GM18519 (cell line): ENCODE measurements around the gene GRK6.

ENCODE experiments used
- ATAC-seq: cut with Tn5 transposase; IDR thresholded peaks from one replicate; pipeline ENCODE4 v1.9.1; 2021; ENCODE audit warnings: mild to moderate bottlenecking, moderate library complexity; ENCODE audit not compliant: unreplicated experiment, low FRiP score

The GRK6 gene

DNA sequence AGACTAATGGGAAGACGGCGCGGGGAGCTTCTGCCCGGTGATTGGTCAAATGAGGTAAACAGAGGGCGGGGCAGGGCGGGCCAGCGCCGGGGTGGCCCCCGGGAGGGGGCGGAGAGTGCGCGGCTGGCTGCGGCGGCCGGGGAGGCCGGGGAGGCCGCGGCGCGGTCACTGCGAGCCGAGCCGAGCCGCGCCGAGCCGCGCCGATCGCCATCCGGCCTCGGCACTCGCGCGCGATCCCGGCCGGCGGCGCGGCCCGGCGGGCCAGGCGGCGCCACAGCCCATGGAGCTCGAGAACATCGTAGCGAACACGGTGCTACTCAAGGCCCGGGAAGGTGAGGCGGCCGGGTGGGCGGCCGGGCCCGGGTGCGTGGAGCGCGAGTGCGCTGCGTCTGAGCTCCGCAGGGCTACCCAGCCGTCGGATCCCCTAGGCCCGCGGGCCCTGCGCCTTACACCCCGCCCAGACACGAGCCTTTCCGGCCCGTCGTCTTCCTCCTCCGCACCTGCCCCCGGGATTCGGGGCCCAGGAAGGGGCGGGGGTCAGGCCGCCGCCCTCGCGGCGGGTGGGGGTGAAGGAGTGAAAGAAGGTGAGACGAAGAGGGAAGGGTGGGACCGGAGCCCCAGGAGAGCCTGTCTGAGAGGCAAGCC lies at the start of gene GRK6:
TSS of gene GRK6 (plus strand) at position 111 of the 645 bp plus-strand sequence. CDS start at position 281, 170 bp downstream.
- ATAC-seq = peak; percentile 7

DNA sequence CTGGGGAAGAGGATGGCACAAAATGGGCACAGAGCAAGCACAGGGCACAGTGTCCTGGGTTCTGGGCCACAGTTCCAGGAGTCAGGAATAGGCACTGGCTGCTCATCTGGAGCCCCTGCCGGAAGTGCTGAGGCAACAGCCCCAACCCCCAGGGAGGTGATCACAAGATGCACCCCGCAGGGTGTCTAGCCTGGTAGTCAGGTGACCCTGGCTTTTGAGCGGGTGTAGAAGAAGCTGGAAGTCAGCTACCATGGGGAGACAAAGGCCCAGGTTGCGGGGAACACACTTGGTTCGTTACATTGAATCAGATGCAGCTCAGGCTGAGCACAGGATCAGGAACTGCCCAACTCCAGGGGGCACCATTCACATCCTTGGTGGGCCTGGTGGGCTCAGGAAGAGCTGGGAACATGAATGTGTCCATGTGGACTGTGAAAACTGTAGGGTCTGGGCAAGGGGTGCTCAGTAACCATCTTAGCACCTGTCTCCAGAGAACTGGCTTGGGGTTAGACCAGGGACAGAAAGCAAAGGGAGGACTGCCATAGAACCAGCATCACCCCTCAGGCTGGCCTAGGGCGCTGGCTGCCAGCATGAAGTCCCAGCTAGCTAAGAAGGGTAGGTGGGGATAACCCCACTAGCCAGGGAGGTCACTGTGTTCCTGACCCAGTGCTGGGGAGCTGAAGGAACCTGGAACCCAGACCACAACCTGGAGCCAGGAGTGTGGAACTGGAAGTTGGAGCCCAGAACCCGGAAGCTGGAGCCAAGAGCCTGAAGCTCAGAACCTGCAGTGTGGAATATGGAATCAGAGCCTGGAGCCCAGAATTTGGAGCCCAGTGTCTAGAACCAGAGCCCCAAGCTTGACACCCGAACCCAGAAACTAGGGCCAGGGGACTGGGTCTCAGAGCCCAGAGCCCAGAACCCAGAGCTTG lies 48.4 kb upstream of the GRK6 start:
- no peak for ATAC-seq

DNA sequence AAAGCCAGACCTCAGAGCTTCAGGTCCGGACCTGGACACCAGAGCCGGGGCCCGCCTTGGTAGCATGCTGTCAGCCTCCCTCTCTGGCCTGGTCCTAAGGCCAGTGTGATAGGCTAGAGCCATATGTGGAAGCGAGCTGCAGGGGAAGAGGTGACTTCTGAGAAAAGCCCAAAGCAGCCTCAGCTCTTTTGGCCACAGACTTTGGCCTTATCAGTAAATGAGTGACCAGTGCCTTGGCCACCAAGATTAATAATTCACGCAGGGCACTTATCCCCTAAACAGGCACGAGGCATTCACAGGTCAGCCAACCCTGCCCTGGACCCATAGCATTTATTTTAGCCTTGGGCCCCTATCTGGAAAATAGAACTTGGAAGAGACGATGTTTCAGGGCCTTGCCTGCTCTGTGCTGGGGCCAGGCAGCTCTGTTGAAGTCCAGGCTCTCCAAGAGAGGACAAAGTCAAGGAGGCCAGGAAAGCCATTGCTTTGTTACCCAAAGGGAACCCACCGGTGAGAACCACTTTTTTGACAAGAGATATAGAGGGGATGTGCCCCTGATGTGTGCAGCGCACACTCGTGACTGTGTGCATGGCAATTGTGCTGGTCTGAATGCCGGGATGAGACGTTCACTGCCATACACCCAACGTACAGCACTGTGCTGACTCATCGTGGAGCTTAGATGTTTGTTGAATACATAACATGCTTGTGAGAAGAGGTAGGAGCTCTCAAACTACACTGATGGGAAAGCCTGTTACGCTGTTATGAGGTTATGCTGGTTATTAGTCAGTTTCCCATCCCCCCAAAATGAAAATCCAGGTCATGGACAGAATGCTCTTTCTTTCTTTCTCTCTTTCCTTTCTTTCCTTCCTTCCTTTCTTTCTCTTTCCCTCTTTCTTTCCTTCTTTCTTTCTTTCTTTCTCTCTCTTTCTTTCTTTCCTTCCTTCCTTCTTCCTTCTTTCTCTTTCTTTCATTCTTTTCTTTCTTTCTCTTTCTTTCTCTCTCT lies 47.3 kb upstream of the GRK6 start:
- no peak for ATAC-seq

DNA sequence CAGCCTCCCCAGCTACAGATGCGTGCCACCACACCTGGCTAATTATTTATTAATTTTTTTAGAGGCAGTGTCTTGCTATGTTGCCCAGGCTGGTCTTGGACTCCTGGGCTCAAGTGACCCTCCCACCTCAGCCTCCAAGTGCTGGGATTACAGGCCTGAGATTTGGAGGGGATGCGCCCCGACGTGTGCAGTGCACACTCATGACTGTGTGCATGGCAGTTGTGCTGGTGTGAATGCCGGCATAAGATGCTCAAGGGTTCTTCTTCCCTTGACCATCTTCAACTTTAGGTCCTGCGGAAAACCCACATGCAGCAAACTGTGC lies 45.7 kb upstream of the GRK6 start:
- ATAC-seq = no peak

DNA sequence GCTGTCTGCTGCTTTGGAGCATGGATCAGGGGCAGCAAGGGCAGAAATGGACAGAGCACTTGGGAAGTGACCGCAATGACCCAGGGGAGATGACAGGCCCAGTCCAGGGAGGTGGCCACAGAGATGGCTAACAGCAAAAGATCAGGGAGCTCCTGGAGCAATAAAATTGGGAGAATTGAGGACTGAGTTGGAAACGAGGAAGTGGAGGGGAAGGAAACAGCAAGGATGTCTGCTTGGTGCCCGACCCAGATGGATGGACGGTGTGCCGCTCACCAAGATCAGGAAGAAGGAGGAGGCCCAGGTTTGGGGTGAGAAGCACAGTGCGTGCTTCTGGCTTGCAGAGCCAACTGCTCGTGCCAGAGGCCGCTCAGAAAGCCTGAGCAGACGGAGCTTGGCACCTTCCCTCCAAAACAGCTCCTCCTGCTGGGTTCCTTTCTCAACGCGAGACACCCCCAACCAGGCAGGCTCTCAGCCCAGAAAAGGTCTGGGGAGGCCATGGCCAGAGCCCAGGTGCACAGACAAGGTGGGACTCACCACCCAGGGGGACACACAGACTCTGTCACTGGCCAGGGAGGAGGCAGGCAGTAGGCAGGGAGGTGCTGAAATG lies 44.0 kb upstream of the GRK6 start:
- ATAC-seq = no peak

DNA sequence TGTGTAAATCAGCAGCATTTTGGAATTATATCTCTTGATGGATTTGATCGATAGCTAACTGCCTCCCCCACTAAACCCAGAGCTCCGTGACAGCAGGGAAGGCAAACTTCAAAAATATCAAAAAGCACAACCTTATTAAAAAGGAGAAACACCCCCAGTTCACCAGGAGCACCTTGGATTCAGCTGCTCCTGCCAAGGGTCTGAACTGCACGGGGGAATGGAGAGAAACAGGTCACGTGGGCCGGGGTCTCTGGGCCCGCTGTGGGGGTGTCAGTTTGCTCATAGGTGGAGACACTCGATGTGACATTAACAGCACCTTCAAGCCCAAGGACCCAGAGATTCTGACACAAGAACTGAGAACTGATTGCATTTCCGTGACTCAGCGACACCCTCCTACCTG lies 43.3 kb upstream of the GRK6 start:
- no peak for ATAC-seq

DNA sequence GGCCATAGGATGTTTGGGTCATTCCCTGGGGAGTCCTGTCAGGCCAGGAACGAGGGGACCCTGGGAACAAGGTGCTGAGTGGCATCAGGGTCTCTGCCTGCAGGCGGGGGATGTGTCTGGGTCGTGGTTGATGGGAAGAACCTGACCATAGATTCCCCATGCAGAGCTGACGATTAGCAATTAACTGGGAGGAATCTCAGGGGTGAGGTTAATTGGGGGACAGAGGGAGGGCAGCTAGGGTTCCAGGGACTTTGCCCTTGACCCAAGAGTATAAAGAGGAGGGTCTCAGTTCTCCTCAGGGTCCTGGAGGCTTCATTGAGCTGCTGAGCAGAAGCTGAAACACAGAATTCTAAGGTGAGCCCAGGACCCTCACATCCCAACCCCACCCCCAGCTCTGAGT lies 42.3 kb upstream of the GRK6 start, which contains the start of gene SLC34A1:
TSS of gene SLC34A1 (plus strand) at position 301 of the 400 bp plus-strand sequence. CDS start 1,308 bp downstream, outside the sequence.
- ATAC-seq = no peak

DNA sequence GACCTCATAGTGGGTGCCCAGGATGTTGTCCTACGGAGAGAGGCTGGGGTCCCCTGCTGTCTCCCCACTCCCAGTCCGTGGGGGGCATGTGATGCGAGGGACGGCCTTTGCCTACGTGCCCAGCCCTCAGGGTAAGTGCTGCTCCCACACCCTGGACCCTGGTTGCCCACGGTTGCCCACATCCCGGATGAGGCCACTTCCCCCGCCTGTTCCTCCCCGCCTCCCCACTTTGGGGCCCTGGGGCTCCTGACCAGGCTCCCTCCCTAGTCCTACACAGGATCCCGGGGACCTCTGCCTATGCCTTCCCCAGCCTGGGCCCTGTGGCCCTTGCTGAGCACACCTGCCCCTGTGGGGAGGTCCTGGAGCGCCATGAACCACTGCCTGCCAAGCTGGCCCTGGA lies 40.8 kb upstream of the GRK6 start:
- no peak for ATAC-seq

DNA sequence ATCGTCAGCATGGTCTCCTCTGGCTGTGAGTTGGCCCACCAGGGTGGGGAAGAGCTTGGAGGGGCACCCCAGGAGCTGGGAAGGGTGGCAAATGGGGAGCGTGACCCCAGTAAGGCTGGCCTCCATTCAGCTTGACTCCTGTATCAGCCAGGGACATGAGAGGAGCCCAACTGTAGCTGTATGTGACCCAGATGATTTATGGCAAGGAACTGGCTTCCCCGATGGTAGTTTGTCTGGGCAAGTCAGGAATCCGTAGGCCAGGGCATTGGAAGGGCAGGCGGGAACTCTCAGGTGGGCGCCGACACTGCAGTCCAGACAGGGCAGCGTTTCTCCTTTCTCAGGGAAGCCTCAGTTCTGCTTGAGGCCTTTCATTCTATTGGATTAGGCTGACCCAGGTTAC lies 39.9 kb upstream of the GRK6 start:
- ATAC-seq = no peak

DNA sequence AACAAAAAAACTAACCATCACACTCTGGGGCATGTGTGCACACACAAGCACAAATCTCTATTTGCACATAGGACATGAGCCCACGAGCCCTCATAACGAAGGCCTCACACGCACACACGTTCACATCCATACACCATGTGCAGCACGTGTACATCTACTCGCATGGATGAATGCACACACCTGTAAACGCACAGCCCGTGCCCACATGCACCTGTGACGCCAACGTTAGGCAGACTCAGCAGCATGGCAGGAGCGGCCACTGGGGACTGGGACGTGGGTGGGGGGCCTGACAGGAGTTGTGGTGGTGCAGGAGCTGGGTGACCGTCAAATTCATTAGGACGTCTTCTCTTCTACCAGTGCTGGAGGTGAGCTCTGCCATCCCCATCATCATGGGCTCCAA lies 39.1 kb upstream of the GRK6 start:
- ATAC-seq = no peak

DNA sequence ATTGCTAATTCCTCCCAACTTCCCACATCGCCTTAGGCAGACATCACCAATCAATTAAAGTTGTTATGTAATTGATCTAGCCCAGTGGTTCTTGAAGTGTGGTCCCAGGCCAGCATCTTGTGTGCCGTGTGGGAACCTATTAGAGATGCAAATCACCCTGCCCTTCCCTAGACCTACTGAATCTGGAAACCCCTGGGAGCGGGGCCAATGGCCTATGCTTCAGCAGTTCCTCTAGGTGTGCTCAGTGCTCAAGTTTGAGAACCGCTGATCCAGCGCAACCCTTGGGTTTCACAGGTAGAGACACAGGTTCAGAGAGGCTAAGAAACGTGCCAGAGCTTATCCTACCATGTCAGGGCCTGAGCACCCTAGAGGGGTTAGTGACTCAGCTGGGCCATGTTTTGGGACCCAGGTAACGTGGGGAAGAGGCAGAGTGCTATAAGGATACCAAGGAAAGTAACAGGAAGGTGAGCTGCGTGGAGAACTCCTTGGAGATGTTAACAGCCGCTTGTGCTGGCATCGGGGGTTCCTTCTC lies 37.9 kb upstream of the GRK6 start:
- ATAC-seq = no peak

DNA sequence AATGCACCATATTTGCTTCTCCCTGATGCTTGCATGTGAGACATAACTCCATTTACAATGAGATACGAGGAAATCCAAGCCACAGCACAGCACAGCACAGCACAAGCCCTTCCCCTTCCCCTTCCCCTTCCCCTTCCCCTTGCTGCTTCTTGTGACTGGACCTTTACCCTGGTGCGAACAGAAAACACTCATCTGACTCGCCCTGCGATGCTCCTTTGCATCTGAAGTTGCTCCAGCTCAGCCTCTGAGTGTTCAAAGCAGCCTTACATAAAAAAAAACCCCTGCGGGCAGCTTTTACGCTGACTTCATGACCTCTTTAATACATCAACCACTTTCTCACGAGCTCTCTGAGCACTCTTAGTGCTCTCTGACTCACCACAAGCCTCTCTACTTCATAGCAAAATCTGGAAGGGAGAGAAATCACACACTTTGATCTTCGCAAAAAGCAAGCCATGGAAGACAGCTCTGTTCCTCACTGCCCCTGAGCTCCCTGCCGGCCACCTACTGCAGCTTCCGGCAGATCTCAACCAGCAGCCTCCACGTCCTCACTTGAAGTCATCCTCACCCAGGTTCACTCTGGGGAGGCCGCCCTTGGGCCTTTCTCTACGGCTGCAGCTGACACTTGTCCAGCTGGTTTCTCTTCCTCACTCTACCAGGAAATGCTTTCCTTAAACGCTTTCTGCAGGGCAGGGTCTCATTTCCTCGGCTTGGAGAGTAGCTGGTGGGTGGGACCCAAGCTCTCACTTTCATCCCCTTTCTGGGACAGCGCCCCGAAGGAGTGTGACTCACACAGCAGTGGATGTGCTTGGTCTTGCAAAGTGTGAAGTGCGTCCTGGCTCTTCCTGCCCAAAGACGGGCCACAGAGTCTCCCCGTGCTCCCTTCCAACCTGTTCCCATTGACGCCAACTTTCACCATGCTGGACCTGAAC lies 37.0 kb upstream of the GRK6 start:
- no peak for ATAC-seq

DNA sequence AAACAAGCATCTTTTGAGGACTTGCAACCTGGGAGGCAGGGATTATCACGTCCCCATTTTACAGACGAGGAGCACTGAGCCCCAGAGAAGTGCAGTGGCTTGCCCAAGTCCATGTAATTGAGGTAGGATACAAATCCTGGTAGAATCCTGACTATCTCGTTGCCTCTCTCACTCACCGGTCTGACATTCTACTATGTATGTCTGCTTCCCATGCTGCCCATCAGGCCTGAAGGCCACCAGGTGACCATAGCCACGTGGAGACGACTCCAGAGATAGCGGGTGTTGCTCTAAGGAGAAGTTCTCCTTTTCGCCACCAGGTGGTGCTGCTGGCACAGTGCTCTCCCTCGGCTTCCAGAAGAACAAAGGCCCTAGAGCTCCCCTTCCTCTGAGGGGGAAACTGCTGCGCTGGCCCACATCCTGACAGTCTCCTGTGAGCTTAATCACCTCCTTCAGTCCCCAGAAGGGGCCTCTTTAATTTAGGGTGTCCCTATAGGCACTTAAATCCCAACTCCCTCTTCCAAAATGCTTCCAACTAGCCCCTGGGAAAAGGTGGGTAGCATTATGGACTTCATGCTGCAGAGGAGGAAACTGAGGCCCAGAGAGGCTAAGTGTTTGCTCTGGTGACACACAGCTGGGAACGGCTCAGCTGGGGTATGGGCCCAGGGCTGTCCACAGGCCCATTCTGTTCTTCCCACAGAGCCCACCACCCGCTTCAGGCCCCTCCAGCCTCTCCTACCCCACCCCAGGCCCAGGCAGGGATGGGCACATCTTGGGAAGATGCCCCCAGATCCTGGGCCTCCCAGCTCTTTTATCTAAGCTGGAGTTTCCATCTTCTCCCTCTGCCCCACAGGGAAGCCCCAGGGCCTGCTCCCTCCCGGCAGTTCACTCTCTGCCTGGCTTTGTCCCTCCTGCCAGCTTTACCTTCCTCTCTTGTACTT lies 35.8 kb upstream of the GRK6 start:
- ATAC-seq = no peak

DNA sequence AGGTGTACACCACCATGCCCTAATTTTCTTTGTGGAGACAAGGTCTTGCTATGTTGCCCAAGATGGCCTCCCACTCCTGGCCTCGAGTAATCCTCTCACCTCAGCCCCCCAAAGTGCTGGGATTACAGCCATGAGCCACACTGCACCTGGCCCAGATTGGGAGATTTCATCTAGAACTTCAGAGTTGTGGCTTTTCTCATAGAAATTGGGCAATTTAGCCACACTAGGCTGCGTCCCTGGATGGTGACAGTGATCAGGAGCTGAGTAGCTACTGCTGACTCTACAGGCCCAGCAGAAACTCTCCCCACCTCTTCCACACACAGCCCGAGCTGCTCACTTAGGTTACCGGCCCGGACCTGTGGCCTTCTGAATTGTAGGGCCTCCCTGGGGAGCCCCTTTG lies 33.7 kb upstream of the GRK6 start:
- ATAC-seq = no peak

DNA sequence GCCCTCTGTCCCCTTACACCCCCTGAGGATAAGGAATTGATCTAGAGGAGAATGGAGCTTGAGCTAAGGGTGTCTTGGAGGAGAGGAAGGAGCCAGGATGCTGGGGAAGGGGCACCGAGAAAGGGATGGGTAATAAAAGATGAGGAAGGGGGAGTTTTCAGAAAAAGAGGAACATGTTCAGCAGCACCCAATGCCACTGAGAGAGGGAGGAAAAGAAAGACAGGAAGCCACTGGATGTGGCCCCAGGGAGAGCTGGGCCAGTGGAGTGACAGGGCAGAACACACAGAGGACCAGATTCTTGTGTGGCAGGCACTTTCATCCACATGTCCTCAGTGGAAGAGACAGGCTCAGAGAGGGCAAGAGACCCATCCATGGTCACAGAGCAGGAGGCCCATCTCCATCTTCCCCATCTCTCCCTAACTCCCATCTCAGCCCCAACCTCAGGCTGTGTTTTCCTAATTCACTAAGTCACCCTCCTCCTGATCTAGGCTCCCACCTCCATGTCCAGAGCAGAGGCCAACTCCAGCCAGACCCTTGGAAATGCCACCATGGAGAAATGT lies 33.2 kb upstream of the GRK6 start:
- no peak for ATAC-seq

DNA sequence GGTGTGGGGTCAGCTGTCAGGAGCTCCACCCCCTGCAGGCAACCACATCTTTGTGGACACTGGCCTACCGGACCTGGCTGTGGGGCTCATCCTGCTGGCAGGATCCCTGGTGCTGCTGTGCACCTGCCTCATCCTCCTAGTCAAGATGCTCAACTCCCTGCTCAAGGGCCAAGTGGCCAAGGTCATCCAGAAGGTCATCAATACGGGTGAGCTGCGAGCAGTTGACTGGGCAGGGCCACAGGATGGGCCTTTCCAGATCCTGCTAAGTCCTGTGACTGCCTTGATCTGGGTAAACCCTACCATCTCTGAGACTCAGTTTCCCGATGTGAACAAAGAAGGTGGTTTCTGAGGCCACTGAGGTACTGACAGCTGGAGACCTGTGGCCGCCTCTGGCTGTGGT lies 32.5 kb upstream of the GRK6 start:
- no peak for ATAC-seq

DNA sequence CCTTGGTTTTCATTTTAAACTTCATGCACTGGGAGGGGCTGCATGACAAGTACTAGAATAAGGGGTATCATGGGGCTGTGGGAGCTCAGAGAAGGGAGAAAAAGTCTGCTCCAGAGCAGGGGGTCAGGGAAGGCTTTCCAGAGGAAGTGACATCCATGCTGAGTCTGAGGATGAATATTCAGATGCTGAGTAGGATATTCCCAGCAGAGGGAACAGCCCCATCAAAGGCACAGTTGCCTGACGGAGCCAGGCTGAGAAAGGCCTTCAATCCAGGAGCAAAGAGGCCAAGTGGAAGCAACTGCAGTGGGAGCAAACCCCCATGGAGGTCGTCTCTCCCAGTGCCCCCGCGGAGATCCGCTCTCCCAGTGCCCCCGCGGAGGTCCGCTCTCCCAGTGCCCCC lies 30.4 kb upstream of the GRK6 start:
- ATAC-seq = no peak

DNA sequence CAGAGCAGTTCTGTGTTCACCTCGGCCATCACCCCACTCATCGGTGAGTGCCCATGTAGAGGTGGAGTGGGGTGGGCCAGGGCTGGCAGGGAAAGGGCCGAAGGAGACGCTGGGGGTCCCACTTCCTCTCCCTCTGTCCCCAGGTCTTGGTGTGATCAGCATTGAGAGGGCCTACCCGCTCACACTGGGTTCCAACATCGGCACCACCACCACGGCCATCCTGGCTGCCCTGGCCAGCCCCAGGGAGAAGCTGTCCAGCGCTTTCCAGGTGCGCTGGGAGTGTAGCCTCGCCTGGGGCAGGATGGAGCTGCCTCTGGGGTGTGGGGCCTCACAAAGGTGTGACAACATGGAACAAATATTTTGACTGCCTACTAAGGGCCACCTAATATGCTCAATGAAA lies 29.7 kb upstream of the GRK6 start:
- no peak for ATAC-seq
